GM19463 (cell line): ENCODE data around the gene APOO.
"Not testable (repeated sequence)": the region's sequence is repeated elsewhere in the genome, so short reads cannot be mapped to it uniquely, and the experiment has no call there.

Experiments used
- ATAC-seq: cut with Tn5 transposase; IDR thresholded peaks from one replicate; pipeline ENCODE4 v1.9.1; 2021; ENCODE audit warnings: mild to moderate bottlenecking, moderate library complexity; ENCODE audit not compliant: unreplicated experiment

APOO gene

DNA sequence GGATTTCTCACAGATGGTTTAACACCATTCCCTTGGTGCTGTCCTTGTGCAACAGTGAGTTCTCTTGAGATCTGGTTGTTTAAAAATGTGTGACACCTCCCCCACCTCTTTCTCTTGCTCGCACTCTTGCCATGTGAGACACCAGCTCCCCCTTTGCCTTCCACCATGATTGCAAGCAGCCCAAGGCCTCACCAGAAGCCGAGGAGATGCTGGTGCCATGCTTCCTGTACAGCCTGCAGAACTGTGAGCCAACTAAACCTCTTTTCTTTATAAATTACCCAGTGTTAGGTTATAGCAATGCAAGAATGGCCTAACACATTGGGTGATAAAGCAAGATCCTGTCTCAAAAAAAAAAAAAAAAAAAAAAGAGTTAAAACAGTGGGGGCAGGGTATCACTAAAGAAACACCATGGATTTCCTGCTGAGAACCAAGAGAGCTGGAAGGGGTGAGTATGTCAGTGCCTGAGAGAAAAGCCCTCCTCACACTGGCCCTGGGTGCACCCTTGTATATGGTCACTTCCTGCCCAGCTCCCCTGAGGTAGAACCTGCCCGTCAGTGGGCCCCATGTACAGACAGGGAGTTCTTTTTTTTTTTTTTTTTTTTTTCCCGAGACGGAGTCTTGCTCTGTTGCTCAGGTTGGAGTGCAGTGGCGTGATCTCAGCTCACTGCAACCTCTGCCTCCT is 46.4 kb downstream of the APOO start:
- ATAC-seq: no peak

DNA sequence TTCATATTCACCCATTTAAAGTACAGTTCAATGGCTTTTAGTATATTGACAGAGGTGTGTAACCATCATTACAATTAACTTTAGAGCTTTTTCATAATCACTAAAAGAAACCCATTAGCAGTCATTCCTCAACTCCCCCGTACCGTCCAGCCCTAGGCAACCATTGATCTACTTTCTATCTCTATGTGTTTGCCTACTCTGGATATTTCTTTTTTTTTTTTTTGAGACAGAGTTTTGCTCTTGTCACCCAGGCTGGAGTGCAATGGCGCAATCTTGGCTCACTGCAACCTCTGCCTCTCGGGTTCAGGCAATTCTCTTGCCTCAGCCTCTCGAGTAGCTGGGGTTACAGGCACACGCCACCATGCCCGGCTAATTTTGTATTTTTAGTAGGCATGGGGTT is 48.5 kb downstream of the APOO start:
- ATAC-seq: not testable (repeated sequence)

DNA sequence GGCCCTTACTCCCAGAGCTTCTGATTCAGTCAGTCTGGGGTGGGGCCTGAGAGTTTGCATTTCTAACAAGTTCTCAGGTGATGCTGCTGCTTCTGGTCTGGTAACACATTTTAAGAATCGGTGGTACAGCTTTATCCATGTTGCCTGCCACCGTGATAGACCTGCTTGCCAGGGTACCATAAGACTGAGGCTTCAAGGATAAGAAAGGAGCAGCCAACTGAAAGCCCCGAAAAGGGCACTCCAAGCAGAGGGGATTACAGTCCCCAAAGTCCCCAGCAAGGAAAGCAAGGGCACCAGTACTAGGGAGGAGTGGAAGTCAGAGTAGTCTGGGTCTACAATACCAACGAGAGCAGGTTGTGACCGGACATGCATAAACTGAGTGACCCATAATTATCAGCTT is 49.8 kb downstream of the APOO start:
- ATAC-seq: no peak

DNA sequence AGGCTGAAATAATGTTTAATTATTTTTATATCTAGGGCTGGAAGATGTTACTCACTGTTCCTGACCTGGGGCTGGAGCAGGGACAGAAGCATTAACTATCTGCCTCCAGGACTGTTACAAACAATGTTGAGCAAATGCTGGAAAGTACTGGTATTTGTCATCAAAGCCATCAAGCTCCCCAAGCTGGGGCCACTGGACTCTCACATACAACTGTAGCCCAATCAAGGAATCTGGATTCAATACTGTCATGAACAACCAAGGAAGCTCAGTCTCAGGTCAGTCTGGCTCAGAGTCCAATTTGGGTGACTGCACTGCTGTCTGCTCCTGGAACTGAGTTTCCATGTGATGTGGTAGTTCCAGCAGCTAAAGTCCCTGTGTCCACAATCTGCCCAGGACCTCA is 50.4 kb downstream of the APOO start:
- no peak for ATAC-seq

DNA sequence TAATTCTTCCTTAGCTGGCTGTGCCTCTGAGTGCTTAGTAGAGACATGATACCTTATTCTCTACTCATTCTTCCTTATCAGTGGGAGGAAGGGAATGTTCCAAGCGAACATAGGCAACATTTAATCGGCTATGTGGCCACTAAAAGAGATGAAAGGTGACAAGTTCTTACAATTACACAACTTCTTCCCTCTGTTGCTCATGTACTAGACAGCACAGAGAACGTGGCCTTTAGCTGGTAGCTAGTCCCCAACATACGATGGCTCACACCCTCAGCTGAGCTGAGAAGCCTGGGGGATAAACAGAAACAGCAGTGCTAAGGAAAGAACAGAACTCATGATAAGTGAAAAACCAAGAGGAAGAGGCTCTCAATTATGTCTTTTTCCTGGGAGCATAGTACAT is 52.2 kb downstream of the APOO start:
- ATAC-seq: no peak

DNA sequence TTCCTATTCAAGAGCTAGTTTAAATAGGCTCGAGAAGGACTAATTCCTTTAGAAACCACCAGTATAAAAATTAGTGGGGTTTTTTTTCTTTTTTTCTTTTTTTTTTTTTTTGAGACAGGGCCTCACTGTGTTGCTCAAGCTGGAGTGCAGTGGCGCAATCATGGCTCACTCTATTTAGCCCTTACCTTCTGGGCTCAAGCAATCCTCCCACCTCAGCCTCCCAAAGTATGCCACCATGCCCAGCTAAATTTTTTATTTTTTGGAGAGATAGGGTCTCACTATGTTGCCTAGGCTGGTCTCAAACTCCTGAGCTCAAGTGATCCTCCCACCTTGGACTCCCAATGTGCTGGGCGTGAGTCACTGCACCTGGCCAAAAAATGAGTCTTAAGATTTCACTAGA is 52.8 kb downstream of the APOO start:
- no peak for ATAC-seq

DNA sequence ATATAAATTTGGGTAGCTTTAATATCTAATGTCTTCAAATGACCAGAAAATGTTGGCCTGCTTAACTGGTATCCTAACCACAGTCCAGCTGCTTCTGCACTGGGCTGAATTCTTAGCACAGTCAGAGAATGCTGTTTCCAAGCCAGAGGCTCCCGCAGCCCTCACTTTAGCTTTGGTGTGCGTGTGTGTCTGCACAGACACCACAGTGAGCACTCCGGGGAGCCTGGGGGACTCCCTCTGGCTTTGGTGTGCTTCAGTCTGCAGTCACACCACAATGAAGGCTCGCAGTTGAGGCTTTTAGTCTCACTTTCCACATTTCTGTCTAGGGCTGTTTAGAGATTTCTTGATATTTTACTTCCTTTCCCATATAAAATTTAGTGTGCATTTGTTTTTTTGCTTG is 53.6 kb downstream of the APOO start:
- ATAC-seq: no peak

DNA sequence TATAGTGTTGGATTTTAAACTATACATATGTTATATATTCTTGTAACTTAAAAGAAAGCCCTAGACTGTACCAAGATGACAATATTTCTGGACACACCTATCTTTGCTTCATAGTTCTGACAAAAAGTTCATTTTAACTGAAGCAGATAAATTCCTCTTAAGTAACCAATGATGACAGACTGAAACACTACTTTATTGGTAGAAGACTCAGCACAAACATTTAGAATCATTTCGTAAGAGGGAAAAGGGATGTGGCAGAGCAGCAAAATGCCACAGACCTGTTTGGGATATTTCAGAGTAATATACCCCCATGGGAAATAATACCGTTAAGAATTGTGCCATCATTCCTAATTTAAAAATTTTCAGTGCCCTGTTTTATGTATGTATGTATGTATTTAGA is 56.2 kb downstream of the APOO start:
- no peak for ATAC-seq

DNA sequence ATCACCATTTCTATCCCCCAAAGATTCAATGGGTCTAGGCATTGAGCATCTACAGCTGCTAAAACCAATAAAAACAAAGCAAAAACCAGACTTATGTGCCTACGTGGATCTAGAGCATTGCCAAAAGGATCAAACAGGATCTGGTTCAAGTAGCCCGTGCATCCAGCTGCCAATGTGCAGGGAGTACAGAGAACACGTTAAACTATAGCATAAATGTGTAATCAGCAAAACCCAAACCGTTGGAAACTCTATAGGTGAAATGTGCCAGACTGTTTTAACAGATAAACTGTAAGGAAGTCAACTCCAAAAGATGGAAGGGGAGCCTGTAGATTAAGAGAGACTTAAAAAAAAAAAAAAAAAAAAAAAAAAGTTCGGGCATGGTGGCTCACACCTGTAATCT is 58.5 kb downstream of the APOO start:
- ATAC-seq: no peak

DNA sequence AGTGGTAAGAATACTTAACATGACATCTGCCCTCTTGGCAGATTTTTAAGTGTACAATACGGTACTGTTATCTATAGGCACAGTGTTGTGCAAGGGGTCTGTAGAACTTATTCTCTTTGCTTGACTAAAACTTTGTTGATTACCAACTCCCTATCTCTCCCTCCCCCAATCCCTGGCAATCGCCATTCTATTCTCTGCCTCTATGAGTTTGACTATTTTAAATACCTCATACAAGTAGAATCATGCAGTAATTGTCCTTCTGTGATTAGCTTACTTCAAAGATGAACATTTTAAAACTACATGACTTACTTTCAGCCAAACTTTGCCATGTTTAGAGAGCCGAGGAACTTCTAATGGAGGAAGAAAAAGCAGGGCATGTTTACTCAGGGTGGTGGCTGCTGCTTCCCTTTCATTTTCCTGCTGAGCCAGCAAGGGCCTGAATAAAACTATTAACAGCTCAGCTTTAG is 62.4 kb downstream of the APOO start:
- no peak for ATAC-seq

DNA sequence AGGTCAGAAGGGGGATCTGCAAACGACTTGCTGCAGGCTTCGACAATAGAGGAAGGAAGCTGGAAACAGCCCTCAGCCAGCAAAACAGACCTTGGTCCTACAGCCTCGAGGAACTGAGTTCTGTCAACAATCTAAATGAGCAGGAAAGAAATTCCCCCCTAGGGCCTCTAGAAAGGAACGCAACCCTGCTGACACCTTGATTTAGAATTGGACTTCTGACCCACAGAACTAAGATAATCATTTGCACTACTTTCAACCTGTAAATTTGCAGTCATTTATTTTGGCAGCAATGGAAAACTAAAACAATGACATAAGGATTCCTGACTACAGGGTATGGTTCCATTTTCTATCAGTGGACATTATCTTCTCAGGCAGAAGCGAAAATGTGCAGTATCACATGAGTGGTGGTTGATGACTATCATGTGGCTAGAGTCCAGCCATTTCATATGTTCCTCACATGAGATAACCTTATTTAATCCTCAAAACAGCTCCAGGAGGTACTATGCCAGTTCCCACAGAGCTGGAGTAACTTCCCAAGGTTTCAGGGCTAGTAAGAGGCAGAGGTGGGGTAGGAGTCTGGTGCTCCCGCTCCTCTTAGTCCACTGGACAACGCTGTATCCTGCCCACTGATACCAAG is 63.1 kb downstream of the APOO start:
- no peak for ATAC-seq

DNA sequence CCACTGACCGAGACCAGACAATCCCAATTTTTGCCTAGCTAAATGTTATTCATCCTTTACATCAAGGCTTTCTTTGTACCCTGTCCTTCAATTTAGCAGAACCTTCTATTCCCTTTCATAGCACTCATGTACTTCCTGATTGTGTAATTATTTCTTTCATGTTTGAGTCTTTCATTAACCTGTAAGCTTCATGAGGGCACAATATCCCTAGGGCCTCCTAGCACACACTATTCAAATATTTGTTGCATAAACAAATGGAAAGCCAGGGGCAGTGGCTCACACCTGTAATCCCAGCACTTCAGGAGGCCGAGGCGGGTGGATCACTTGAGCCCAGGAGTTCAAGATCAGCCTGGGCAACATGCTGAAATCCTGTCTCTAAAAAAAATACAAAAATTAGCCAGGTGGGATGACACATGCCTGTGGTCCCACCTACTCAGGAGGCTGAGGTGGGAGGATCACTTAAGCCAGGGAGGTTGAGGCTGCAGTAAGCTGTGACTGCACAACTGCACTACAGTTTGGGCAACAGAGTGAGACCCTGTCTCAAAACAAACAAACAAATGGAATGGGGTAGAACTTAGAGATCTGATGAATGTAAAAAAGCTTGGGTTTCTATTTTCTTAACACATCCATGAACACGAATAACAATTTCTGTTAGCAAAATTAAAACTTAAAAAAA is 65.8 kb downstream of the APOO start:
- ATAC-seq: no peak

DNA sequence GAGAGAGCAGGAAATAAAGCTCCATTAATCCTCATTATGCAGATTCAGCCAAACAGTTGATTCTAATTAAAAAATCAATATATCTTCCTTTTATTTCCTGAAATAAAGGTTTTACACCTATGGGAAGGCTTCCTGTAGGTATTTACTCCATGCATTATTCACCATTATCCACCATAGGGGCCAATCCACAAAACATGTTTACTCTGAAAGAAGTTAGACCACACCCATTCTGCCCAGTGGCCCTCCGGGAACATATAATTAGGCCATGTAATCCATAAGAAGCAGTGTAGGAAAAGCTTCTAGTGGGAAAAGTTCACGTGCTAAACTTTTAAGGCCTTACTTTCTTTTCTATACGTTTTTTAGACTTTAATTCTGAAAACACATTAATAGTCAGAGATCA is 67.1 kb downstream of the APOO start:
- no peak for ATAC-seq

DNA sequence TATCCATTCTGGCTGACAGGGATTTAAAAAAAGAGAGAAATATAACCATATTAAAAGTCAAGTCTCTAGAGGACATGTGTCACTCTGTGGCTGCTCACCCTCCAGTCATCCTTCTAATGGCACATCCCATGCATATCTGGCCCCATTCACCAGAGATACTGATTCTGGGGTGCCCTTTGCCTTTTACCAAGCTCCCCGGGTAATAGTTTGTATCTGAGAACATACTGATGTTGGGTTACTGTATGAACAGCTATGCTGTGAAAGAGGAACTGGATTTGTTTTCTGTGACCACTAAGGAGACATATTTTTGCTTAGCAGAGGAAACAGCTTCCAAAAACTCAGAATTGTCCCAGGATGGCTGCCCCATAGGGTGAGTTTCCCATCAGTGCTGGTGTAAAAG is 68.8 kb downstream of the APOO start:
- ATAC-seq: no peak

DNA sequence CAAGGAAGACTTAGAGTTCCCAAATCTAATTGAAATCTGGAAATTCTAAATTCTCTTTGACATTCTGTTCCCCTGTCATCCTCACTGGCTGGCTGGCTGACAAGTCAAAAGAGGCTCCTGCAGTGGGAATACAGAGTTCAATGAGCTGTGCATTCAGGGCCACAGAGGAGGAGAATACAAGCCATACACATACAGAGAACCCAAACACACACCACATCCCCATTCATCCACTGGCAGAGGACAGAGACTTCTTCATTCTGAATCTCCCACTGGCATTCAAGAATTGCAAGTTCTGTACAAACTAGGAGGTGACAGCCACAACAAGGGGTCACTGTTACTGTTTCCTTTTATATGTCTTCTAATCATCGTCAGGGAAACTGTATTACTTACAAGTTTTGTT is 75.0 kb downstream of the APOO start:
- no peak for ATAC-seq

DNA sequence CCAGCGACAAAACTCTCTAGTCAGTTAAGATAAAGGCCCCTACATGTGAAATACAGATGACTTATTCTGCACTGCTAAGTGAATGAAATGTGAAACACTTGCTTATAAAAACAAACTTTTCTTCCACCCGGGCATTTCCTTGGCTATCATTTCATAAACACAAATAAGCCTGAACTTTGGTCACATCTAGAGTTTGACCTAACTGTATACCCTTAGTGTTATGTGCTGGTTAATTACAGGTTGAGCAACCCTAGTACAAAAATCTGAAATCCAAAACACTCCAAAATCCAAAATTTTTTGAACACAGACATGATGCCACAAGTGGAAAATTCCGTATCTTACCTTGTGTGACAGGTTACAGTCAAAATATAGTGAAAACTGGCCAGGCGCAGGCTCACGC is 78.9 kb downstream of the APOO start:
- no peak for ATAC-seq

DNA sequence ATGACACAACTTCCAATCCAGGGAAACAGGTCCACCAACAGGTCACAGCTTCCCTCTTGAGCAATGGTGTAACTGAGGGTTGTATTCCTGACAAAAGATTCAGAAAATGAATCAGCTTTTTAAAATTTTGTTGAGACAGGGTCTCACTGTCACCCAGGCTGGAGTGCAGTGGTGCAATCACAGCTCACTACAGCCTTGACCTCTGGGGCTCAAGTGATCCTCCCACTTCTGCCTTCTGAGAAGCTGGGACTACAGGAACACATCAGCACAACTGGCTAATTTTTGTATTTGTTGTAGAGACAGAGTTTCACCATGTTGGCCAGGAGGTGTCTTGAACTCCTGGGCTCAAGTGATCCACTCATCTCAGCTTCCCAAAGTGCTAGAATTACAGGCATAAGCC is 81.1 kb downstream of the APOO start:
- no peak for ATAC-seq

DNA sequence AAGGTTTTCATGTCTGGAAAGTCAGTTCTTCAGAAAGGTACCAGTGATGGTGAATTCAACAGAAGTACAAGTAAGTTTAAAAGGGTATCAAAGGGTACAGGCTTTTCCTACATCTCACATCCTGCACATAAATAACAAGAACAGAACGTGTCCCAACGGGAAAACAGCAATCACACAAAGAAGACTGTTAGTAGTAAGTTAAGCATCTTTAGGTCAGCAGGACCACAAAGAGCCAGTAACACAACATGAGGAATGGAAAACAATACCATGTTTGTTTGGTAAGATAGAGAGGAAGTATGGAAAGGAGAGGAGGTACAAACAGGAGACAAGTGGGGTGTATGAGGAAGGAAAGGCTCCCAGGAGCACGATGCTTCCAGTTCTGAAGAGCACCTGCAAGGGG is 81.5 kb downstream of the APOO start:
- no peak for ATAC-seq

DNA sequence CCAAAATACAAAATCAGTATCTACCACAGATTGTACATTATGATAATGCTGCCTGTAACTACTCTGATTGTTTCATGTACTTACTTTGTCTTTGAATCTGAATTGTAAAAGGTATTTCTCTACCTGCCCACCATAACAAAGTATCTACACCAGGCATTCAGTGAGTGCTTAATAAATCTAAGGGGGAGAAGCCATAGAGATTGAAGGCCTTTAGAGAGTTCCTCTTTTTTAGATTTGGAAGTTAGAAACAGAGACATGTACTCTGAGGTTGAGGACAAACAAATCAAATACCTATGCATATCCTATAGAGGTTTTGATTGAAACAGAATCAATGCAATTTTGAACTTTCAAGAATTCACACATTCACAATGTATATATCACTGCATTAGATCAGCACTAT is 82.1 kb downstream of the APOO start:
- no peak for ATAC-seq

DNA sequence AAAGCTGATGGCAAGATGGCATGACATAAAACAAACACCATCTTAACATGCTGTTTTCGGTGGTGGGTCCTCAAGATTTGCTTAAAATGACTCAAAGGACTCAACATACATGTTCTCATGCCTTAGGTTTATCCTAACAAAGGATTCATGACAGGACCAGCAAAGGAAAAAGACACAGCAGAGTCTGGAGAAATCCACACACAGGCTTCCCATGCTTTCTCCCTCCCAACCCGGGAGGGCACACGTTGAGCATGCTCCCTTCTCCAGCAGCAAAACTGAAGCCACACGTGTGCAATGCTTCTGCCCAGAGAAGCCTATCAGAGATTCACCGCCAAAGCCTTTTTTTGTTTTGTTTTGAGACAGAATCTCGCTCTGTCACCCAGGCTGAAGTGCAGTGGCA is 84.9 kb downstream of the APOO start:
- no peak for ATAC-seq

DNA sequence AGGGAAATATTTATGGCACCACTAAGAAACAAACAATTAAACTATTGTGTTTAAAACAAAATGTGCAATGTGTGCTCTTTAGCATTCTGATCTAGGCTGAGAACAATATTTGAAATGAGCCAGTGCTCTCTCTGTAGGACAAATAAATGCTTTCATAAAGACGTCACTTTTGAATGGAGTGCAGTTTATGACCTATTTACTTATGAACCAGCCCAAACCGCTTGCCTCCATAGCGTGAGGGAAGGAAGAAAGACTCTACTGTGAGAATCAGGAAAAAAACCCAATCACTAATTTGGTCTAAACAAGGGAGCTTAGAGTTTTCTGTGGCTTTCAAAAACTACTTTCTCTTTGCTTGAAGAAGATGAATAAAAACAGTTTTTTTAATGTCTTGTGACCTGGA is 85.3 kb downstream of the APOO start:
- no peak for ATAC-seq

DNA sequence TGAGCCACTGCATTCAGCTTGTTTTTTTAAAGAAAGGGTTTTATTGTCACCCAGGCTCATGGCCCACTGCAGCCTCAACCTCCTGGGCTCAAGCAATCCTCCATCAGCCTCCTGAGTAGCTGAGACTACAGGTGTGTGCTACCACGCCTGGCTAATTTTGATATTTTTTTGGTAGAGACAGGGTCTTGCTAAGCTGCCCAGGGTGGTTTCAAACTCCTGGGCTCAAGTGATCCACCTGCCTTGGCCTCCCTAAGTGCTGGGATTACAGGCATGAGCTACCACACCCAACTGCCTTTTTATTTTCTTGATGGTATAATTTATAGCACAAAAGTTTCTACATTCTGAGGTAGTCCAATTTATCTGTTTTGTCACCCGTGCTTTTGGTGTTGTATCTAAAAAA is 85.9 kb downstream of the APOO start:
- no peak for ATAC-seq
